GM19328 (cell line): Measurements from ENCODE around the gene FHIP2A.
"Not testable (repeated sequence)": the region's sequence is repeated elsewhere in the genome, so short reads cannot be mapped to it uniquely, and the experiment has no call there.

Experiments used
- ATAC-seq: cut with Tn5 transposase; IDR thresholded peaks from one replicate; pipeline ENCODE4 v1.9.1; 2021; ENCODE audit warnings: mild to moderate bottlenecking, moderate library complexity; ENCODE audit not compliant: unreplicated experiment

The FHIP2A gene

GRCh38 chr10:114821293-114821914, at the start of gene FHIP2A:
Gene FHIP2A, plus strand, starts transcription at chr10:114821780. Its CDS starts 299 bp downstream, at chr10:114822079.
- ATAC-seq = peak; percentile 74

- ATAC-seq = no peak
Observed at GRCh38 chr10:114772496-114773196, 48.9 kb upstream of the FHIP2A start.

GRCh38 chr10:114773197-114773532, 48.4 kb upstream of the FHIP2A start:
- no peak for ATAC-seq

GRCh38 chr10:114775082-114775481, 46.5 kb upstream of the FHIP2A start:
- not testable (repeated sequence) for ATAC-seq

- ATAC-seq = no peak
Observed at GRCh38 chr10:114777415-114777814, 44.2 kb upstream of the FHIP2A start.

- no peak for ATAC-seq
Observed at GRCh38 chr10:114779803-114780576, 41.6 kb upstream of the FHIP2A start.

GRCh38 chr10:114780577-114781184, 40.9 kb upstream of the FHIP2A start:
- no peak for ATAC-seq

GRCh38 chr10:114782666-114783065, 38.9 kb upstream of the FHIP2A start:
- no peak for ATAC-seq

GRCh38 chr10:114783686-114784085, 37.9 kb upstream of the FHIP2A start:
- ATAC-seq = no peak

- peak; percentile 57 for ATAC-seq
Observed at GRCh38 chr10:114786492-114786891, 35.1 kb upstream of the FHIP2A start.

GRCh38 chr10:114787131-114787530, 34.4 kb upstream of the FHIP2A start:
- ATAC-seq = not testable (repeated sequence)

- ATAC-seq = no peak
Observed at GRCh38 chr10:114791768-114792167, 29.8 kb upstream of the FHIP2A start.

GRCh38 chr10:114795039-114795438, 26.5 kb upstream of the FHIP2A start:
- ATAC-seq = no peak

GRCh38 chr10:114800361-114800760, 21.2 kb upstream of the FHIP2A start:
- no peak for ATAC-seq

GRCh38 chr10:114801411-114801813, 20.2 kb upstream of the FHIP2A start:
- no peak for ATAC-seq

GRCh38 chr10:114802177-114802576, 19.4 kb upstream of the FHIP2A start:
- no peak for ATAC-seq

GRCh38 chr10:114806562-114807391, 14.8 kb upstream of the FHIP2A start:
- ATAC-seq = no peak

GRCh38 chr10:114808982-114809381, 12.6 kb upstream of the FHIP2A start:
- ATAC-seq = no peak

GRCh38 chr10:114810926-114811325, 10.7 kb upstream of the FHIP2A start:
- peak; percentile 98 for ATAC-seq

- no peak for ATAC-seq
Observed at GRCh38 chr10:114811862-114812261, 9.7 kb upstream of the FHIP2A start.

- ATAC-seq = no peak
Observed at GRCh38 chr10:114815791-114816190, 5.8 kb upstream of the FHIP2A start.
